Measurements from ENCODE around the gene FGF13.

DNA sequence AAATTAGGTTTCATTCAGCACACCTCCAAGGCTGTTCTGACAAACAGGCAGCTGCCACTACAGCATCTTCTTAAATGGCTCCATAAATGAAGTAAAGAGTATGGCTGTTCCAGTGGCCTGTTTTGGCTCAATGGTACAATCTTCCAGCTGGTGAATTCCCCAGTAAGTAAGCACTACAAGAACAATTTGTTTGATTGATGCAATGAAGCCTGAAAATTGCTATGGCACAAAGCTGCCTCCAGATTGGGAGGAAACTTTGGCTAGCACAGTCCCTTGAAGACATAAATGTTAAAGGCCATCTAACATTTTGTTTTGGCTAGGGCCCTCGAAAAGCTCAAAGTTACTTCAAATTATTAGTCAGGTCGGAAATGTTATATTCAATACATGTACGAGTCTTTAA is 47.5 kb downstream of the FGF13 start:
- TF ChIP-seq, protein P1, sequence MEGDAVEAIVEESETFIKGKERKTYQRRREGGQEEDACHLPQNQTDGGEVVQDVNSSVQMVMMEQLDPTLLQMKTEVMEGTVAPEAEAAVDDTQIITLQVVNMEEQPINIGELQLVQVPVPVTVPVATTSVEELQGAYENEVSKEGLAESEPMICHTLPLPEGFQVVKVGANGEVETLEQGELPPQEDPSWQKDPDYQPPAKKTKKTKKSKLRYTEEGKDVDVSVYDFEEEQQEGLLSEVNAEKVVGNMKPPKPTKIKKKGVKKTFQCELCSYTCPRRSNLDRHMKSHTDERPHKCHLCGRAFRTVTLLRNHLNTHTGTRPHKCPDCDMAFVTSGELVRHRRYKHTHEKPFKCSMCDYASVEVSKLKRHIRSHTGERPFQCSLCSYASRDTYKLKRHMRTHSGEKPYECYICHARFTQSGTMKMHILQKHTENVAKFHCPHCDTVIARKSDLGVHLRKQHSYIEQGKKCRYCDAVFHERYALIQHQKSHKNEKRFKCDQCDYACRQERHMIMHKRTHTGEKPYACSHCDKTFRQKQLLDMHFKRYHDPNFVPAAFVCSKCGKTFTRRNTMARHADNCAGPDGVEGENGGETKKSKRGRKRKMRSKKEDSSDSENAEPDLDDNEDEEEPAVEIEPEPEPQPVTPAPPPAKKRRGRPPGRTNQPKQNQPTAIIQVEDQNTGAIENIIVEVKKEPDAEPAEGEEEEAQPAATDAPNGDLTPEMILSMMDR (IDR thresholded peaks at IDR 0.05): no peak
- TF ChIP-seq POLR2A (IDR thresholded peaks at IDR 0.05) (no peak), POLR2AphosphoS5 (IDR thresholded peaks at IDR 0.05; ENCODE audit: insufficient read depth in 1 of 2, low read depth in 1 of 2) (no peak)
